T-helper 1 cell treated with Interleukin-12 subunit alpha and Interleukin-12 subunit beta and Interleukin-4 antibody, amounts not matched to agents 30 μg/mL and 1 μg/mL, for 36 hours (primary cell): Measurements from ENCODE around the gene SPC24.
"Not testable (repeated sequence)": the region's sequence is repeated elsewhere in the genome, so short reads cannot be mapped to it uniquely, and the experiment has no call there.

ENCODE experiments used
- H3K27ac Mint-ChIP-seq: one replicate; pipeline ENCODE4 v1.8.0; 2021; ENCODE audit warnings: mild to moderate bottlenecking, mixed read lengths
- H3K27me3 Mint-ChIP-seq: one replicate; pipeline ENCODE4 v1.8.0; 2021; ENCODE audit warnings: low read depth, mixed read lengths
- H3K36me3 Mint-ChIP-seq: one replicate; pipeline ENCODE4 v1.8.0; 2021; ENCODE audit warnings: low read depth, mixed read lengths
- H3K4me1 Mint-ChIP-seq: one replicate; pipeline ENCODE4 v1.8.0; 2021; ENCODE audit warnings: low read depth, mixed read lengths
- H3K4me3 Mint-ChIP-seq: one replicate; pipeline ENCODE4 v1.8.0; 2021; ENCODE audit warnings: mild to moderate bottlenecking, moderate library complexity, mixed read lengths
- H3K9me3 Mint-ChIP-seq: one replicate; pipeline ENCODE4 v1.8.0; 2021; ENCODE audit warnings: mixed read lengths

SPC24 gene

GRCh38 chr19:11179716-11180297 is 24.2 kb upstream of the SPC24 start:
- no peak overlapping the region for H3K4me3 Mint-ChIP-seq
- H3K27ac Mint-ChIP-seq, result no peak overlapping the region
- H3K36me3 Mint-ChIP-seq, result no peaks in the 10 kb centered on the region
- H3K4me1 Mint-ChIP-seq, result peaks cover 2% of the 10 kb centered on the region
- H3K27me3 Mint-ChIP-seq, result peaks cover 4% of the 10 kb centered on the region
- no peaks in the 10 kb centered on the region for H3K9me3 Mint-ChIP-seq

GRCh38 chr19:11179145-11179465 is 23.5 kb upstream of the SPC24 start:
- not testable (repeated sequence) for H3K27me3 Mint-ChIP-seq, H3K4me3 Mint-ChIP-seq, H3K27ac Mint-ChIP-seq, H3K36me3 Mint-ChIP-seq, H3K4me1 Mint-ChIP-seq, H3K9me3 Mint-ChIP-seq

- no peaks in the 10 kb centered on the region for H3K9me3 Mint-ChIP-seq
- peaks cover 2% of the 10 kb centered on the region for H3K4me1 Mint-ChIP-seq
- no peak overlapping the region for H3K4me3 Mint-ChIP-seq
- no peak overlapping the region for H3K27ac Mint-ChIP-seq
- H3K36me3 Mint-ChIP-seq, result no peaks in the 10 kb centered on the region
- H3K27me3 Mint-ChIP-seq, result peaks cover 4% of the 10 kb centered on the region
These were observed 22.0 kb upstream of the SPC24 start for GRCh38 chr19:11177592-11177991.

- Mint-ChIP-seq H3K27ac (no peak overlapping the region), H3K36me3 (no peaks in the 10 kb centered on the region), H3K27me3 (peaks cover 4% of the 10 kb centered on the region), H3K4me1 (peaks cover 2% of the 10 kb centered on the region), H3K9me3 (no peaks in the 10 kb centered on the region), H3K4me3 (no peak overlapping the region)
These were observed 21.0 kb upstream of the SPC24 start for GRCh38 chr19:11176466-11177193.

- Mint-ChIP-seq H3K9me3 (no peaks in the 10 kb centered on the region), H3K27me3 (no peaks in the 10 kb centered on the region), H3K27ac (no peak overlapping the region), H3K36me3 (no peaks in the 10 kb centered on the region), H3K4me3 (no peak overlapping the region), H3K4me1 (peaks cover 2% of the 10 kb centered on the region)
These were observed 20.3 kb upstream of the SPC24 start for GRCh38 chr19:11175920-11176319.

- no peaks in the 10 kb centered on the region for H3K4me1 Mint-ChIP-seq
- no peak overlapping the region for H3K27ac Mint-ChIP-seq
- H3K27me3 Mint-ChIP-seq, result no peaks in the 10 kb centered on the region
- no peaks in the 10 kb centered on the region for H3K9me3 Mint-ChIP-seq
- H3K36me3 Mint-ChIP-seq, result no peaks in the 10 kb centered on the region
- H3K4me3 Mint-ChIP-seq, result no peak overlapping the region
These were observed 18.8 kb upstream of the SPC24 start for GRCh38 chr19:11174336-11174735.

- Mint-ChIP-seq H3K27ac (no peak overlapping the region), H3K27me3 (no peaks in the 10 kb centered on the region), H3K9me3 (no peaks in the 10 kb centered on the region), H3K36me3 (no peaks in the 10 kb centered on the region), H3K4me3 (no peak overlapping the region), H3K4me1 (no peaks in the 10 kb centered on the region)
These were observed 18.1 kb upstream of the SPC24 start for GRCh38 chr19:11173516-11174155.

GRCh38 chr19:11172576-11172975 is 17.0 kb upstream of the SPC24 start:
- H3K4me3 Mint-ChIP-seq, result no peak overlapping the region
- no peaks in the 10 kb centered on the region for H3K27me3 Mint-ChIP-seq
- H3K9me3 Mint-ChIP-seq, result no peaks in the 10 kb centered on the region
- H3K27ac Mint-ChIP-seq, result no peak overlapping the region
- H3K4me1 Mint-ChIP-seq, result no peaks in the 10 kb centered on the region
- H3K36me3 Mint-ChIP-seq, result no peaks in the 10 kb centered on the region

- Mint-ChIP-seq H3K27ac (no peak overlapping the region), H3K4me1 (no peaks in the 10 kb centered on the region), H3K27me3 (no peaks in the 10 kb centered on the region), H3K36me3 (no peaks in the 10 kb centered on the region), H3K4me3 (no peak overlapping the region), H3K9me3 (no peaks in the 10 kb centered on the region)
These were observed 15.6 kb upstream of the SPC24 start for GRCh38 chr19:11171144-11171543.

- H3K27ac Mint-ChIP-seq, result no peak overlapping the region
- H3K4me3 Mint-ChIP-seq, result no peak overlapping the region
- H3K36me3 Mint-ChIP-seq, result no peaks in the 10 kb centered on the region
- no peaks in the 10 kb centered on the region for H3K9me3 Mint-ChIP-seq
- H3K27me3 Mint-ChIP-seq, result no peaks in the 10 kb centered on the region
- H3K4me1 Mint-ChIP-seq, result no peaks in the 10 kb centered on the region
These were observed 14.5 kb upstream of the SPC24 start for GRCh38 chr19:11169896-11170678.

- H3K27me3 Mint-ChIP-seq, result no peaks in the 10 kb centered on the region
- no peaks in the 10 kb centered on the region for H3K4me1 Mint-ChIP-seq
- no peaks in the 10 kb centered on the region for H3K36me3 Mint-ChIP-seq
- no peaks in the 10 kb centered on the region for H3K9me3 Mint-ChIP-seq
- no peak overlapping the region for H3K4me3 Mint-ChIP-seq
- no peak overlapping the region for H3K27ac Mint-ChIP-seq
These were observed 13.0 kb upstream of the SPC24 start for GRCh38 chr19:11168568-11168967.

- no peak overlapping the region for H3K4me3 Mint-ChIP-seq
- no peaks in the 10 kb centered on the region for H3K9me3 Mint-ChIP-seq
- no peaks in the 10 kb centered on the region for H3K27me3 Mint-ChIP-seq
- H3K4me1 Mint-ChIP-seq, result no peaks in the 10 kb centered on the region
- H3K27ac Mint-ChIP-seq, result no peak overlapping the region
- H3K36me3 Mint-ChIP-seq, result no peaks in the 10 kb centered on the region
These were observed 10.9 kb upstream of the SPC24 start for GRCh38 chr19:11166281-11167142.

- no peaks in the 10 kb centered on the region for H3K27me3 Mint-ChIP-seq
- no peak overlapping the region for H3K4me3 Mint-ChIP-seq
- no peak overlapping the region for H3K27ac Mint-ChIP-seq
- H3K4me1 Mint-ChIP-seq, result no peaks in the 10 kb centered on the region
- H3K9me3 Mint-ChIP-seq, result no peaks in the 10 kb centered on the region
- H3K36me3 Mint-ChIP-seq, result no peaks in the 10 kb centered on the region
These were observed 10.0 kb upstream of the SPC24 start for GRCh38 chr19:11165486-11166030.

- Mint-ChIP-seq H3K4me3 (no peak overlapping the region), H3K27me3 (no peaks in the 10 kb centered on the region), H3K27ac (no peak overlapping the region), H3K9me3 (no peaks in the 10 kb centered on the region), H3K36me3 (no peaks in the 10 kb centered on the region), H3K4me1 (no peaks in the 10 kb centered on the region)
These were observed 9.4 kb upstream of the SPC24 start for GRCh38 chr19:11164879-11165406.
